ENCODE data around the gene SLC6A7.

Gene SLC6A7

DNA sequence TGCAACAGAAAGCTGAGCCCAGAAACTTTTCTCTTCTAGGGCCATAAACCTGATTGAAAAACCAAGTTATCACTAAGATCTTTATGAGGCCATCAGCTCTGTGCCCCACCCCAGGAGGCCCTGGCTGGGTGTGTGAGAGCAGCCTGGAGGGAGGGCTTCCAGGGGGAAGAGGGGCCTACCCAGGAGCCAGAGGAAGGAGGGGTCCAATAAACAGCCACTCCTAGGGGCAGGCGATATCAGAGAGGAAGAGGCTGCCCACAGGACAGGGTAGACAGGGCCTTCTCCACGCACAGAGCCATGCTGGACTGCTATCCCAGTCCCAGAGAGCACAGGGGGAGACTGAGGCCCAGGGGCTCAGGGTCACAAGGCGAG lies 27.7 kb upstream of the SLC6A7 start:
- no peaks in the 10 kb centered on the region for H3K36me3 Mint-ChIP-seq
- H3K4me1 Mint-ChIP-seq (ENCODE audit: low read depth), result no peaks in the 10 kb centered on the region
- peaks cover 5% of the 10 kb centered on the region for H3K27me3 Mint-ChIP-seq
- H3K27ac Mint-ChIP-seq, result no peak overlapping the region
- H3K4me3 Mint-ChIP-seq, result no peak overlapping the region
- no peaks in the 10 kb centered on the region for H3K9me3 Mint-ChIP-seq (ENCODE audit: low read depth)

- H3K4me1 Mint-ChIP-seq (ENCODE audit: low read depth), result peaks cover 3% of the 10 kb centered on the region
- H3K36me3 Mint-ChIP-seq, result no peaks in the 10 kb centered on the region
- peaks cover 8% of the 10 kb centered on the region for H3K27me3 Mint-ChIP-seq
- no peaks in the 10 kb centered on the region for H3K9me3 Mint-ChIP-seq (ENCODE audit: low read depth)
- no peak overlapping the region for H3K27ac Mint-ChIP-seq
- no peak overlapping the region for H3K4me3 Mint-ChIP-seq
These were observed 26.8 kb upstream of the SLC6A7 start for GRCh38 chr5:150163035-150163434.

- Mint-ChIP-seq H3K36me3 (no peaks in the 10 kb centered on the region), H3K27ac (no peak overlapping the region), H3K27me3 (peaks cover 13% of the 10 kb centered on the region), H3K9me3 (ENCODE audit: low read depth) (no peaks in the 10 kb centered on the region), H3K4me3 (no peak overlapping the region), H3K4me1 (ENCODE audit: low read depth) (peaks cover 3% of the 10 kb centered on the region)
These were observed 26.3 kb upstream of the SLC6A7 start for GRCh38 chr5:150163547-150164059.

DNA sequence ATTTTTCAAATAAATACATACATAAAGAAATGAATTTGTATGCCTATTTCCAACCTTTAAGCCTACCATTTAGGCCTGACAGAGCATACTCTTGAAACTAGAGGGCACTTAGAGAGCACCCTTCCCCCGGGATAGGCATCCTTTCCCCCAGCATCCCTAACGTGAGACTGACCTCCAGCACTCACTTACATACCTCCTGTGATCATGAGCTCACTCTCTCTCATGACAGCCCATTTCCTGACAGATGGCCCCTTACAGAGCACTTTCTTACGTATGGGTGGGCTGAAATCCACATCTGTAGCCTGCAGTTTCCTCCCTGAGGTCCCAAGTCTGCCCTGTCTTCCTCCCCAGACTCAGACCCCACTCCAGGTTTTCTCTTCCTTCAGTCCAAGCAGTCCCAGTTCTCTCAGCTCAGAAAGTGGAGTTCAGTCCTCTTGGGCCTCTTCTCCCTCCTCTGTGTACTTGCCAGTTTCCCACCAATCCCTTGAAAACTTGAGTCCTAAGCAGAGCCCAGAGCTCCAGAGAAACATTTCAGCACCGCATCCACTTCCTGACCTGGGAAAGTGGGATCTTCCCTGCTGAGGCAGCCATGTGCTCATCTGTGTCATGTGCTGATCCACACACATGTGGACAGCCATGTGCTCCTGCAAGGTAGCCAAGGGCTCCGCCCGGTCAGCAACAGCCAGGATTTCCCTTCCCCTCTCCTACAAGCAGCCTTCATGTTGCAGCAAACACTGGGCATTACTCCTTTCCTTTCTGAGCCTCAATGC lies 25.5 kb upstream of the SLC6A7 start:
- peaks cover 18% of the 10 kb centered on the region for H3K27me3 Mint-ChIP-seq
- no peaks in the 10 kb centered on the region for H3K9me3 Mint-ChIP-seq (ENCODE audit: low read depth)
- peaks cover 3% of the 10 kb centered on the region for H3K4me1 Mint-ChIP-seq (ENCODE audit: low read depth)
- peak overlapping the region; percentile 16 for H3K27ac Mint-ChIP-seq
- no peak overlapping the region for H3K4me3 Mint-ChIP-seq
- no peaks in the 10 kb centered on the region for H3K36me3 Mint-ChIP-seq

DNA sequence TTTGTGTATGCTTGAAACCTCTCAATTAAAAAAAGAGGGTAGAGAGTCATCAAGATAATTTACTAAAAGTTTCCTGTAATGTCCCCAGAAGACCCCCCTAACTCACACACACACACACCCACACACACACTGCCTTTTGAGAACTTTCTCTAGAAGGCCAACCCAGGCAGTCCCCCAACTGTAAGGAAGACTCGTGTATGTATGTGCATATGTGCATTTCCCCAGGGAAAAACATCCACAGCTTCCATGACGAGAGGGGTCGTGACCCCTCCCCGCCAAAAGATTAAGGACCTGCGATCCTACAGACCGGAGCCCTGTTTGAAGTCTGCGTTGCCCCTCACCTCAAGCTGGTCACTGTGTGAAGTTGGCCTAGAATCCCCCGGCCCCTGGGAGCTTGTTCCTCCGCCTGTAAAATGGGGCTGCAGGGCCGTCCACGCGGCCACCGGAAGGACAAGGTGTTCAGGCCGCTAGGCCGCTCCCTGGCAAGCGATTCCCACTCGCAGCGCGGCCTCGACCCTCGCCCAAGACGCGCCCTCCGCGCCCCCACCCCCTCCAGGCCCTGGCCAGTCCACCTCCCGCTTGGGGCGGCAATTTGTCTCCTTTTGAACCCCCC lies 23.7 kb upstream of the SLC6A7 start:
- H3K27me3 Mint-ChIP-seq, result peaks cover 24% of the 10 kb centered on the region
- no peaks in the 10 kb centered on the region for H3K36me3 Mint-ChIP-seq
- no peaks in the 10 kb centered on the region for H3K9me3 Mint-ChIP-seq (ENCODE audit: low read depth)
- no peak overlapping the region for H3K4me3 Mint-ChIP-seq
- no peak overlapping the region for H3K27ac Mint-ChIP-seq
- H3K4me1 Mint-ChIP-seq (ENCODE audit: low read depth), result peaks cover 3% of the 10 kb centered on the region

DNA sequence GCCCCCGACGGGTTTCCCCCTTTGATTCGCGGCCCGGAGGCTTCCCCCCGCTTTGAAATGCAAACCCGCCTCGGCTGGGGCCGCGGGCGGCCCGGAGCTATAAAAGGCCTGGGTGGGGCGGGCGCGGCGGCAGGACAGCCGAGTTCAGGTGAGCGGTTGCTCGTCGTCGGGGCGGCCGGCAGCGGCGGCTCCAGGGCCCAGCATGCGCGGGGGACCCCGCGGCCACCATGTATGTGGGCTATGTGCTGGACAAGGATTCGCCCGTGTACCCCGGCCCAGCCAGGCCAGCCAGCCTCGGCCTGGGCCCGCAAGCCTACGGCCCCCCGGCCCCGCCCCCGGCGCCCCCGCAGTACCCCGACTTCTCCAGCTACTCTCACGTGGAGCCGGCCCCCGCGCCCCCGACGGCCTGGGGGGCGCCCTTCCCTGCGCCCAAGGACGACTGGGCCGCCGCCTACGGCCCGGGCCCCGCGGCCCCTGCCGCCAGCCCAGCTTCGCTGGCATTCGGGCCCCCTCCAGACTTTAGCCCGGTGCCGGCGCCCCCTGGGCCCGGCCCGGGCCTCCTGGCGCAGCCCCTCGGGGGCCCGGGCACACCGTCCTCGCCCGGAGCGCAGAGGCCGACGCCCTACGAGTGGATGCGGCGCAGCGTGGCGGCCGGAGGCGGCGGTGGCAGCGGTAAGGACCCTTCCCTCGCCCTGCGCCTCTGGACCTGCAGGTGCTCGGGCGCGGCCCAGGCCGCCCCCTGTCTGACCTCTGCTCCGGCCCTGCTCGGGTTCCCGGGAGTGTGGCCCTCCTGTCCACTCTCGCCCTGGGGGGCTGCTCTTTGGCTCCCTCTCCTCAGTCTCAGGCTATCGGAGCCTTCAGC lies 23.0 kb upstream of the SLC6A7 start, which contains the start of gene CDX1:
Gene CDX1 (plus strand): TSS at position 129 of the 862 bp plus-strand sequence. CDS start 99 bp downstream, at position 228.
- Mint-ChIP-seq H3K4me3 (no peak within 1 kb of the TSS), H3K27me3 (peaks cover 24% of the 10 kb centered on the region), H3K9me3 (ENCODE audit: low read depth) (no peaks in the 10 kb centered on the region), H3K36me3 (no peaks in the 10 kb centered on the region), H3K27ac (no peak within 1 kb of the TSS), H3K4me1 (ENCODE audit: low read depth) (peaks cover 3% of the 10 kb centered on the region)

DNA sequence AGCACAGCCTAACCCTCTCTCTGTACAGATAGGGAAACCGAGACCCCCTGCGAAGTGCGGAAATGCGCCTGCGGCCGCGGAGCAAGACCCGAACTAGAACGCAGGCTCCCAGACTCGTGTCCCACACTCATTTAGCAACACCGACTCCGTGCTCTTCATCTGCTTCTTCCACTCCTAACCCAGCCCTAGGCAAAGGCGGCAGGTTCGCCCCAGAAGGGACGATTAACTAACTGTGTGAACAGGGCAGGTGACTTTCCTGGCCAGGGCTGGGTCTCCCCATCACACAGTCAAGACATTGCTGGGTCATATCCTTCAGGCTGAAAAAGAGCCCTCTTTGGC lies 22.4 kb upstream of the SLC6A7 start:
- Mint-ChIP-seq H3K9me3 (ENCODE audit: low read depth) (no peaks in the 10 kb centered on the region), H3K4me1 (ENCODE audit: low read depth) (peaks cover 3% of the 10 kb centered on the region), H3K4me3 (no peak overlapping the region), H3K27me3 (peaks cover 28% of the 10 kb centered on the region), H3K27ac (no peak overlapping the region), H3K36me3 (no peaks in the 10 kb centered on the region)

- Mint-ChIP-seq H3K36me3 (no peaks in the 10 kb centered on the region), H3K27ac (no peak overlapping the region), H3K9me3 (ENCODE audit: low read depth) (no peaks in the 10 kb centered on the region), H3K4me1 (ENCODE audit: low read depth) (peaks cover 3% of the 10 kb centered on the region), H3K4me3 (no peak overlapping the region), H3K27me3 (peaks cover 28% of the 10 kb centered on the region)
These were observed 22.0 kb upstream of the SLC6A7 start for GRCh38 chr5:150167908-150168307.

- no peak overlapping the region for H3K27ac Mint-ChIP-seq
- H3K4me1 Mint-ChIP-seq (ENCODE audit: low read depth), result peaks cover 3% of the 10 kb centered on the region
- H3K4me3 Mint-ChIP-seq, result no peak overlapping the region
- no peaks in the 10 kb centered on the region for H3K9me3 Mint-ChIP-seq (ENCODE audit: low read depth)
- H3K27me3 Mint-ChIP-seq, result peaks cover 30% of the 10 kb centered on the region
- H3K36me3 Mint-ChIP-seq, result no peaks in the 10 kb centered on the region
These were observed 21.0 kb upstream of the SLC6A7 start for GRCh38 chr5:150168864-150169263.

- Mint-ChIP-seq H3K9me3 (ENCODE audit: low read depth) (no peaks in the 10 kb centered on the region), H3K27ac (no peak overlapping the region), H3K4me1 (ENCODE audit: low read depth) (peaks cover 3% of the 10 kb centered on the region), H3K36me3 (no peaks in the 10 kb centered on the region), H3K27me3 (peaks cover 27% of the 10 kb centered on the region), H3K4me3 (no peak overlapping the region)
These were observed 17.7 kb upstream of the SLC6A7 start for GRCh38 chr5:150172145-150172544.

- no peak overlapping the region for H3K4me3 Mint-ChIP-seq
- H3K4me1 Mint-ChIP-seq (ENCODE audit: low read depth), result peaks cover under 1% of the 10 kb centered on the region
- no peak overlapping the region for H3K27ac Mint-ChIP-seq
- H3K27me3 Mint-ChIP-seq, result peaks cover 24% of the 10 kb centered on the region
- H3K36me3 Mint-ChIP-seq, result no peaks in the 10 kb centered on the region
- no peaks in the 10 kb centered on the region for H3K9me3 Mint-ChIP-seq (ENCODE audit: low read depth)
These were observed 17.3 kb upstream of the SLC6A7 start for GRCh38 chr5:150172556-150172955.

DNA sequence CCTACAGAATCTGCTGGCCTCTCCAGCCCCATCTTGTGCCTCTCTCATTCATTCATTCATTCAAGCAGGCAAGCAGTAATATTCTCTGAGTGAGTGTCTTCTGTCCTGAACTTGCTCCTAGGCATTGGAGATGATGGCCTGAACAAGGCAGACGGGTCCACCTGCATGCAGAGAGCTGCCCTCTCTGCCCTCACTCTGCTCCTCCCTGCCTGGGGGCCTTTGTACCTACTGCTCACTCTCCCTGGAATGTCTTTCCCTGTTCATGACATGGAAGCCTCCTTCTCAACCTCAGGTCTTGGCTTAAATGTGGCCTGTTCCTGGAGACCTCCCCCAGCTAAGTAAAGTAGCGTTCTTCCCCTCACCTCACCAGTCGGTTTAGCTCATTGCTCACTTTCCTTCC lies 16.7 kb upstream of the SLC6A7 start:
- peaks cover 23% of the 10 kb centered on the region for H3K27me3 Mint-ChIP-seq
- H3K27ac Mint-ChIP-seq, result no peak overlapping the region
- no peaks in the 10 kb centered on the region for H3K9me3 Mint-ChIP-seq (ENCODE audit: low read depth)
- no peak overlapping the region for H3K4me3 Mint-ChIP-seq
- H3K36me3 Mint-ChIP-seq, result no peaks in the 10 kb centered on the region
- no peaks in the 10 kb centered on the region for H3K4me1 Mint-ChIP-seq (ENCODE audit: low read depth)

- Mint-ChIP-seq H3K27me3 (peaks cover 13% of the 10 kb centered on the region), H3K4me3 (no peak overlapping the region), H3K27ac (no peak overlapping the region), H3K36me3 (no peaks in the 10 kb centered on the region), H3K4me1 (ENCODE audit: low read depth) (no peaks in the 10 kb centered on the region), H3K9me3 (ENCODE audit: low read depth) (no peaks in the 10 kb centered on the region)
These were observed 15.6 kb upstream of the SLC6A7 start for GRCh38 chr5:150174285-150174684.

DNA sequence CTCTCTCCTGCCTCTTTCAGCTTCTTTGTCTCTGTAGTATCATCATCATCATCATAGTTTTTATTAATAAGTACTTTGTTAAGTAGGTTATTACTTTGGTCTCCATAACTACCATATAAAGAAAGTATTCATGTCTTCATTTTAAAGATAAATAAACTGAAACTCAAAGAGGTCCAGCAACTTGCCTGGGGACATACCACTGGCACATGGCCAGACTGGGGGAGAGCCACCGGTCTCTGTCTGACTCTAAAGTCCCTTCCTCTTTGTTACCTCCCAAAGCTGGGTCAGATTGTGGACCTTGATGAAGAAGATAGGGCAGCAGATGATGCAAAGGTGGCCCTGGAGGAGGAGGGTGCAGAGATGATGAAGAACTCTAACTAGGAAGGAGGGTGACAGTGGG lies 14.8 kb upstream of the SLC6A7 start:
- Mint-ChIP-seq H3K27me3 (peaks cover 13% of the 10 kb centered on the region), H3K4me3 (no peak overlapping the region), H3K27ac (no peak overlapping the region), H3K9me3 (ENCODE audit: low read depth) (no peaks in the 10 kb centered on the region), H3K4me1 (ENCODE audit: low read depth) (no peaks in the 10 kb centered on the region), H3K36me3 (no peaks in the 10 kb centered on the region)

- Mint-ChIP-seq H3K27ac (no peak overlapping the region), H3K4me1 (ENCODE audit: low read depth) (no peaks in the 10 kb centered on the region), H3K36me3 (no peaks in the 10 kb centered on the region), H3K4me3 (no peak overlapping the region), H3K27me3 (peaks cover 10% of the 10 kb centered on the region), H3K9me3 (ENCODE audit: low read depth) (no peaks in the 10 kb centered on the region)
These were observed 14.3 kb upstream of the SLC6A7 start for GRCh38 chr5:150175536-150175935.

Data from activated naive CD8-positive, alpha-beta T cell (primary cell).